ENCODE measurements around the gene ALDH3B1.

ALDH3B1 gene

DNA sequence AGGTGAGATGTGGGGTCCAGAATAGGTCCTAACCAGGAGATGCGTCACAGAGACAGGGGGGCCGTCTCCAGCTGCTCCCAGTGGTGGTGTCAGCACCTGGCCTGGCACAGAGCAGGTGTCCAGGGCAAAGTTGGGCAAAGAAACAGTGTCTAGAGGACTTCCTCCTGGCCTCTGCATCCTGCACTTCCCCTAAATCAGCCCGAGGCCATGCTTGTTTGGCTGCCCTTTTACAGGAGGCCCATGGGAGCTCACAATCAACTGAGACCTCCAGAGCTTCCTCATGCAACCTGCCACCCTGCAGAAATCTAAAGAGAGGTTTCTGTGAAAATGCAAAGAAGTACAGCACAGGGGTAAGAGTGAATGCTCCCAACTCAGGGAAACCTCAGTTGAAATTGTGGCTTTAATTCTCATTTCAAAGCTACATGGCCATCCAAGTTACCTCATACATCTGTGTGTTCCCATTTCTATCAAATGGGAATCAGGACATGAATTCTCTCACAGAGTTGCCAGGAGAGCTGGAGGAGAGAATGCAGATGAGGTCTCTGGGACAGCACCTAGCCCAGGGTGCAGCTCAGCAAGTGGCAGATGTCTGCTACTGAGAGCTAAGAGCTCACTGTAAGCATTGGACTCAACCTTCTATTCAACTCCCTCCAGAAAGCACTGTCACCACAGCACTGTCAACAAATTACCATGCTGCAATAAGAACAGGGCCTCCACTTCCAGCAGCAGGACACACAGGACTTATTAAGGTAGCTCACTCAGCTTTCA is 61.3 kb downstream of the ALDH3B1 start:
- DNase-seq (ENCODE audit: low read depth), result no peak

DNA sequence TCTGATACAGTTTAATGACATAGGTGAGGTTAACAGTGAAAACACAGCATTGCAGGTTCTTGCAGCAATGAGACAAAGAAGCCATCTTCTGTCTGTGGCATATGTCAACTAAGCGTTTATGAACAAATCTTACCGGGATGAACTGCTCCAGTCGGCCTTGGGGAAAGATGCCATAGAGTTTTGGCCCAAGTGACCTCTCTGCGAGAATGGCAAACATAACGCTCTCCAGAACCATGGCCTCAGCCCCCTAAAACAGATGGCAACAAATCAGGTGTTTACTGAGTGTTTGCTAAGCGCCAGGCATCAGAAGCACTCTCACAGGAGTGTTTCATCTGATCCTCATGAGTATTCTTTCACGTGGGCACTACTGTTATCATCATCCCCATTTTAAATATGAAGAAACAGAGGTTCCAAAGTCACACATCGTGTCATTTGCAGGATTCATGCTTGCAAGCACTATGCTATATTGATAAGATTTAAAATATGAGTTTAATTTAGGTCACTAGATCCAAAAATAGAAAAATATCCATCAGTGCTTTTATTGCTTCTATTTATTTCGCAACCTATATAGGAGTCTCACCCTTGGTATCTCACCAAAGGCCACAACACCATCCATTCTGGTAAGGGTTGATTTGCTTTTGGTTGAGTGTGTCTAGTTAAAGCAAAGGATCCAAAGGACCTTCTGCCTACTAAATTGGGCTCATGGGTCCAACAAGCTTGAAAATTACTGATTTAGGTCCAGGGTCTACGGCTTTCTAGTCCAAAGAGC is 64.6 kb downstream of the ALDH3B1 start:
- no peak for DNase-seq (ENCODE audit: low read depth)

DNA sequence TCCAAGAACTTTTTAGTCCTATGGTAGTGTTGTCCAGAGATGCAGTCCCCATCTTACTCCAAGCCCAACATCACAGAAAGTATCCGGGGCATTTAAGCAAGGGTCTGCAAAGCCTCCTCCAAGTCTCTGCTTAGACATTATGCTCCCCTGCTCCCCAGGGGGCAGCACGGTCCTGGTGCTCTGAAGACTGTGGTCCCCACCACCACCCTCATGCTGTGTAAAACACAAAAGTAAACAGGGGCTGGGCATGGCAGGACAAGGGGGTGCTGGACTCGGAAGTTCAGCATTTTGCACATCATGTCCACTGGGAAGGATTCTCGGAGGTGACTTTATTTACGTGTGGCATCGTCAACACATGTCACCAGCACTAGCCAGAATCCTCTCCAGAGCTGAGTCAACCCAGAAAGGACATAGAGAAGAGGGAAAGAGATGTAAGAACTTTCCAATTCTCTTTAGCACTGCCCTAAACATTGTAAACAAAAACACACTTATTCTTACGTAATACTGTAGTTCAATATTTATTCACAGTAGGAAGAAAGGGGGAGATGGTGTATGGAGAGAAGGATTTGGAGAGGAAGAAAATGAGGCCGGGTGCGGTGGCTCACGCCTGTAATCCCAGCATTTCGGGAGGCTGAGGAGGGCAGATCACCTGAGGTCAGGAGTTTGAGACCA is 66.4 kb downstream of the ALDH3B1 start:
- DNase-seq (ENCODE audit: low read depth), result no peak

DNA sequence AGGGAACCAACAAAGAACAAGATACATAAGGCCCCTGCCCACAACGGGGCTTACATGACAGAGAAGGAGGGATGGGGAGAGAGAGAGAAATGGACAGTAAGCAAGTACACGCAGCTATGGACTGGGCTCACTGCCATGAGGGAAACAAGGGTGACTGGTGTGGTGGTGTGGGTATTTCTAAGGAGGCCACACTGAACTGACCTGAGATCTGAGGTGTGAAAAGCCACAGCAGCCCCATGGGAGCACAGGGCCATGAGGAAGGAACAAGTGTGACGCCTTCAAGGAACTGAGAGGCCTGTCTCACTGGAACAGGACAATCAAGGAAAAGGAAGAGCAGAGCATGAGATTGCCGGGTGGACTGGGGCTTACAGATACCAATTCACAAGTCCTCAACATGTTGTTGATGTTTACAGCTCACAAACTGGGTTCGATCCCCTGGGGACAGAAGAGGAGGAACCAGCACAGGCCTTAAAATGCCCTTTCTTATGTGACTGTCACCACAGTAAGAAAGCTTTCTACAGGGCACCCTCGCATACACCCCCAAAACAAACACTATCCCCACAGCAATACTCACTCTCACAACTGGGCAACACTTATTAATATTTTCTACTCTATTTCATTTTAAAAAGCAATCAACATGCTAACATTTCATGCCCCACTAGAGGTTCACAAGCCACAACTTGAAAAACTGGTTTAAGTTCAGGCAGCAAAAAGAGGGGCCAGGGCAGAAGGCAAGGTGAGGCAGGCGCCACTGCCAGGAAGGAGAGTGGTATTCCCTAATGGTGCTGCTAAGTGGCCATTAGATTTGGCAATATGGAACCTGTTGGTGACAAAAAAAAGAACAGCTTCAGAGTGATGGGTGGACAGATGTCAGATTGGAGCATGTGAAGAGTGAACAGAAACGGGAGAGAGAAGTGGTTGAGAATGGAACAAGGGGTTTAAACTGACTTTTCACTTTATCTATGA is 67.8 kb downstream of the ALDH3B1 start:
- no peak for DNase-seq (ENCODE audit: low read depth)
